Activated T-cell treated with anti-CD3 and anti-CD28 coated beads, Interleukin-2, amount 50 U/mL, for 24 hours (primary cell): ENCODE results near the gene PIGM.

Experiments
- DNase-seq: peaks from one replicate; pipeline ENCODE4 v3.0.0-alpha.2; 2020
- H3K27ac Mint-ChIP-seq: 2 replicates; pipeline ENCODE4 v1.8.0; 2020; ENCODE audit warnings: mild to moderate bottlenecking, mixed read lengths
- H3K27me3 Mint-ChIP-seq: 2 replicates; pipeline ENCODE4 v1.8.0; 2020; ENCODE audit warnings: mixed read lengths
- H3K36me3 Mint-ChIP-seq: 2 replicates; pipeline ENCODE4 v1.8.0; 2020; ENCODE audit warnings: low read depth, mixed read lengths
- H3K4me1 Mint-ChIP-seq: 2 replicates; pipeline ENCODE4 v1.8.0; 2020; ENCODE audit warnings: low read depth, mixed read lengths
- H3K4me3 Mint-ChIP-seq: 2 replicates; pipeline ENCODE4 v1.8.0; 2020; ENCODE audit warnings: mild to moderate bottlenecking, moderate library complexity, mixed read lengths
- H3K9me3 Mint-ChIP-seq: 2 replicates; pipeline ENCODE4 v1.8.0; 2020; ENCODE audit warnings: mixed read lengths

Gene PIGM

DNA sequence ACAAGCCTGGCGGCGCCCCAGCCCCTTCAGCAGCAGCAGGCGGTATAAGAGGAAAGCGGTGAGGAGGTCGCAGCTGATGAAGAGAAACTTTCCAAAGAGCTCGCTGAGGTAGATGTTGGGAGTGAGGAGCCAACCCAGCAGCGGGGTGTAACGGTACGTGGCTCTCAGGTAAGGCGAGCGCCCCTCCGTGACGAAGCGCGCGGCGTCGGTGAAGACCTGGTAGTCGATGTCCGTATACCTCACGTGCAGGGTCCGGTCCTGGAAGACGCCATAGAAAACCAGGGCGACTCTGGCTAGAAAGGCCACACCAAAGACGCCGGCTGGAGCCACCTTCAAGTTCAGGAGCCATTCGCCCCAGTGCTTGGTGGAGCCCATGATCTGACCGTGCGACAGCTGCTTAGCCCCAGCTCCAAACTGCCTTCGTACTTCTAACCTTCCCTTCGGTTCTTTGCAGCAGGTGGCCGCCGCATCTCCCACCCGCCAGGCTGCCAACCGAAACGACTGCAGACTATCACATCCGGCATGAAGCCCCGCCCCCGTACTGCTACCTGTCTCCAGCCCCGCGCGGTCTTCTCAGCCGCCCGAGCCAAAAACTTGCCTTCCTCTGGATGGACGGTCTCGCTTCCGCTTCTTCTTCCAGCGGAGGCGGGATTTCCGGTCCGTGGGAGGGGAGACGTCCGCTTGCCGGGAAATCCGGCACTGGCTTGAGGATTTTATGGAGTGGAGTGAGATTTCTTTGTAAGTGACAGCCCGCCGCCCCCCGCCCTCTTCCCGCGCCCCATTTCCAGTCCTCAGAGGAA, at the start of gene PIGM:
Gene PIGM, minus strand, starts transcription at position 626 of the 800 bp plus-strand sequence. Its CDS starts 251 bp downstream, at position 375.
- Mint-ChIP-seq H3K27me3 (no peaks in the 10 kb centered on the region), H3K4me1 (peaks cover 49% of the 10 kb centered on the region), H3K4me3 (peak within 1 kb of the TSS; percentile 91), H3K36me3 (peaks cover 27% of the 10 kb centered on the region), H3K9me3 (no peaks in the 10 kb centered on the region), H3K27ac (peak within 1 kb of the TSS; percentile 95)
- peak; percentile 93 for DNase-seq

DNA sequence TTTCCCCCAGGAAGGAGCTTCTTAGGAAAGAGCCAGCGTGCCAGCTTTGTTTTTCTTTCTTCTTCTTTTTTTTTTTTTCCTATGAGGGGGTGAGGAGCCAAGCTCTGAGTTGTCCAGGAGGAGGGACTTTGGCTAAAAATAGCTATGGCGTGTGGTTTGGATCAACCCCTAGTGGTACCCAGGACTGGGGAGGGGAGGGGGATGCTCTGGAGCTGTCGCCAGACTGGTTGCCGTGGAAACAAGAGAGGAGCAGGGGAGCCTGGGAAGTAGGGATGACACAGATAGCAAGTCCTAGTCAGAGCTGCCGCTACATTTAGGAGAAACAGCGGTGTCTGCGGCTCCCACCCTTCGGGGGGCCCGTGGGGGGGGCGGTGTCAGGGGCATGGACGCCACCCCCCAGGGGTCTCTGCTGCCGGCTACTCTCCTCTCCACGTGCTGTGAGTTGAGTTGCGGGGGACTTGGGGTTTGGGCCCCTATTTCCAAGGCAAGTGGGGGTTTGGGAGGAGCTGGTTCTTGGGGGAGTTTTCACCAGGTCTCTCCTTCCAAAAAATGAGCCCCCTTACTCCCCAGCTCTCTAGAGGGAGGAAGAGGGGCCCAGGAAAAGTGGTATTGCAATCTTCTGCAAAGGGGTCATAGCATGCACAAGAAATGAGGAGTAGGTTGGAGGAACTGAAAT, 49.6 kb upstream of the PIGM start, which contains the start of gene KCNJ9:
Gene KCNJ9, plus strand, starts transcription at position 278 of the 676 bp plus-strand sequence. CDS start 2,493 bp downstream, outside the sequence.
- Mint-ChIP-seq H3K9me3 (no peaks in the 10 kb centered on the region), H3K36me3 (peaks cover 18% of the 10 kb centered on the region), H3K27me3 (peaks cover 59% of the 10 kb centered on the region), H3K4me1 (peaks cover 26% of the 10 kb centered on the region), H3K4me3 (no peak within 1 kb of the TSS), H3K27ac (no peak within 1 kb of the TSS)
- DNase-seq: no peak

DNA sequence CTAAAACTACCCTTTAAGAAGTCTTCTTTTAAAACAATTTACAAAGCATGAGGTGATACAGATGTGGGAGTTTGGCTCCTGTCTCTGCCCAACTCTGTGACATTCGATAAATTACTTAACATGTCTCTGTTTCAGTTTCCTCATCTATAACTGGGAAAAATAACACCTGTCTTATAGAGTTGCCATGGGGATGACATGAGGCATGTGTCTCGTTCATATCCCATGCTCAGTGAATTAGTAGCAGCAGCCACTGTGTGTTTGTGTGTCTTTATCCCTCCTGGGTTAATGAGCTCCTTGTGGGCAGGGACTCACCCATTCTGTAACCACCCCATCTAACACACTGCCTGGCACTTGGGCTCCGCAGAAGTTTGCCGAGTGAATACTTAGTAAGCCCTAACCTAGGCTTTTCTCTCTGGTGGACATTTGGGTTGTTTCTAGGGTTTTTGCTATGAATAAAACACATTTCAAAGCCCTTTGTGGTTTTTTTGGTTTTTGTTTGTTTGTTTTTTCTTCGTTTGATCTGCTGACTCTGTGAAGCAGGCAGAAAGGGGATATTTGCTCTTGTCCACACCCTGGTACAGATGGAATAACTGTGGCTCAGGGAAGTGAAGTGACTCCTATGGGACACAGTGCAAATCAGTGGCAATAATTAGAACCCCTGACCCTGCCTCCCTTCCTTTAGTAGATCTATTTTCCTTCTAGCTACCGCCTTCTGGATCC, 48.8 kb upstream of the PIGM start:
- H3K36me3 Mint-ChIP-seq: peaks cover 12% of the 10 kb centered on the region
- no peak for DNase-seq
- H3K27me3 Mint-ChIP-seq: peaks cover 67% of the 10 kb centered on the region
- H3K4me1 Mint-ChIP-seq: peaks cover 25% of the 10 kb centered on the region
- H3K27ac Mint-ChIP-seq: no peak overlapping the region
- no peaks in the 10 kb centered on the region for H3K9me3 Mint-ChIP-seq
- H3K4me3 Mint-ChIP-seq: no peak overlapping the region

DNA sequence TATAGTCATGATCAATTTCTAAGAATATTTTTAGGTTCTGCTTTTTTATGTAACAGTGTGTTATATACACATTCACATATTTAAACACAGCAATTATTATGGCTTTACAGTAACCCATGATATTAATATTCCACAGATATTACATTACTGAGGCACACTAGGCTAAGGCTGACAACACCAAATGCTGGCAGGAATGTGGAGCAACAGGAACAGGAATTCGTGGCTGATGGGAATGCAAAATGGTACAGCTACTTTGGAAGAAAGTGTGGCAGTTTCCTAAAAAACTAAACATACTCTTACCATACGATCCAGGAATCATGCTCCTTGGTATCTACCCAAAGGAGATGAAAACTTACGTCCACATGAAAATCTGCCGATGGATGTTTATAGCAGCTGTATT, 47.7 kb upstream of the PIGM start:
- no peaks in the 10 kb centered on the region for H3K9me3 Mint-ChIP-seq
- H3K4me3 Mint-ChIP-seq: no peak overlapping the region
- H3K27me3 Mint-ChIP-seq: peaks cover 78% of the 10 kb centered on the region
- H3K27ac Mint-ChIP-seq: no peak overlapping the region
- H3K4me1 Mint-ChIP-seq: peaks cover 21% of the 10 kb centered on the region
- peaks cover 3% of the 10 kb centered on the region for H3K36me3 Mint-ChIP-seq
- no peak for DNase-seq

DNA sequence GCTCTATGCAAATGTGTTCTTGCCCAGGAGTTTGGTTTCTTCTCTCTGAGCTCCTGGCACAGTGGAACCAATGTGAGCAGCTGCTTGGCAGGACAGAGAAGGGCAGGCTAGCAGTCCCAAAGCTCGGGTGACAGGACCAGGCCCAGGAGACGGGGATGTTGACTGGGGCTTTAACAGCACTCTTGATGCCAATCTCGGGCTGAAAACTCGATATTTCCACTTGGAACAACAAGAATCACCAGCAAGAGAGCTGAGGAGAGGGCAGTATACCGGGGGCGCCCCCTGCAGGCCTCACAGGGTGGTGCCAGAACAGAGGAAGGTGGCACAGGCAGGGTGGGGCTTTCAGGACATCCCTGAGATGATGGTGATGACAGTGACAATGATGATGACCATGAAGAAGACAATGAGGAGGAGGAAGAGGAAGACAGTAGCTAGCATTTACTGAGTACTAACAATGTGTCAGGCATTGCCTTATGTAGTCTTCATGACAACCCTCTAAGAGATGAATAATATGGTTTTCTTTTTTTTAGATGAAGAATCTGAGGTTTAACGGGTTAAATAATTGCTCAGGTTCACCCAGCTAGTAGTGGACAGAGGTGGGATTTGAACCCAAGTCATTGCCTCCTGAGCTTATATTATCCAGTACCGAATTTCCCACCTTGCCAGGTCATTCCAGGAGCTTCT, 46.9 kb upstream of the PIGM start:
- peaks cover 15% of the 10 kb centered on the region for H3K4me1 Mint-ChIP-seq
- no peaks in the 10 kb centered on the region for H3K9me3 Mint-ChIP-seq
- no peak overlapping the region for H3K4me3 Mint-ChIP-seq
- H3K27me3 Mint-ChIP-seq: peaks cover 80% of the 10 kb centered on the region
- H3K36me3 Mint-ChIP-seq: no peaks in the 10 kb centered on the region
- H3K27ac Mint-ChIP-seq: no peak overlapping the region
- DNase-seq: peak; percentile 75

DNA sequence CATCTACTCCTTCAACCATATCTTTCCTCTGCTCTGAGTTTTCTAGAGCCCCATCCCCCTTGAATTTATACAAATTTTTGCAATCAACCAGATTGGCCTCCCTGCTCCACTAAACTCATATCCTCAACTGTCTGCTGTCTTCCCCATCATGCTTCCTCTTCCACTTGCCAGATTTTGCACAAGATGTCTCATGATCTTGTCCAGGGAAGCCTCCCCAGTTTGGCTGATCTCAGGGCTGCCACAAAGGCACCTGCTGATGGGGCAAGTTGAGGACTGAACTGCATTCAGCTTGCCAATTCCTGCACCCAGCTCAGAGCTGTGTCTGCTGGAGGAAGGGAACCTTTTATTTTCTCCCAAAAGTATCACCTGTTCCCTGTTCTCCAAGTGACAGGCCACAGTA, 45.7 kb upstream of the PIGM start:
- Mint-ChIP-seq H3K27me3 (peaks cover 84% of the 10 kb centered on the region), H3K4me1 (peaks cover 15% of the 10 kb centered on the region), H3K4me3 (no peak overlapping the region), H3K27ac (no peak overlapping the region), H3K9me3 (no peaks in the 10 kb centered on the region), H3K36me3 (no peaks in the 10 kb centered on the region)
- no peak for DNase-seq

DNA sequence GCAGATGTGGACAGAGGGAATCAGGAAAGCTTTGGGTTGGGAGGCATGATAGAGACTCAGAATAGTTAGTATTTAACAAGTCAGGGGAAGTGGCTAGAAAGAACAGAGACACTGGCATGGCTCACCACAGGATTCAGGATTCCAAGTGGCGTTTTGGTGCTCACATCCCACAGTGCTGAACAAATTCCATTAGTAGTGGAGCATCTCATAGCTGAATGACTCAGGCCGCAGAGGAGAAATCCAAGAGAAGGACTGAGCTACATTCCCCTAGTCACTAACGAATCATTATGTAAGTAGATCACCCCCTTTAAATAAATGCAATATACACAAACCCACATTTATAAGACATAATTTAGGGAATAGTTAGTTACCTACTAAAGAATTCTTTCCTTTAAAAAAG, 44.5 kb upstream of the PIGM start:
- Mint-ChIP-seq H3K27ac (no peak overlapping the region), H3K4me3 (no peak overlapping the region), H3K27me3 (peaks cover 81% of the 10 kb centered on the region), H3K36me3 (no peaks in the 10 kb centered on the region), H3K4me1 (peaks cover 21% of the 10 kb centered on the region), H3K9me3 (no peaks in the 10 kb centered on the region)
- no peak for DNase-seq

DNA sequence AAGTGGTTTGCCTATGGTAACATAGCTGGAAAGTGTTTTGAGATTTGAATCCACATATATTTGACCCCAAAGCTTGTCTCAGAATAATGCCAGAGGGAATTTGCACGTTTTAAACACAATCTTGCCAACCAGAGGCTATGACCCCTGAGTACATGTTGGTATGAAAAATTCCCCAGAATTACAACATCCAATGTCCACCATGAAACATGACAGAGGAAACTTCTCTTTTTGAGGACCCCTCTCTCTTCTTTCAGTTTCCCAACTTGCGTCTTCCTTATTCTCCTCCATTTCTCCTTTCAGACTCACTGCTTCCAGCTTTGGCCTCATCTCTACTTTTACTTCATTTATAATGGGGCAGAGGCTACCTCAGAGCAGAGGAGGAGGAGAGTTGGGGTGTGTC, 44.0 kb upstream of the PIGM start:
- Mint-ChIP-seq H3K4me3 (no peak overlapping the region), H3K4me1 (peaks cover 16% of the 10 kb centered on the region), H3K27me3 (peaks cover 78% of the 10 kb centered on the region), H3K27ac (no peak overlapping the region), H3K36me3 (no peaks in the 10 kb centered on the region), H3K9me3 (no peaks in the 10 kb centered on the region)
- DNase-seq: no peak

DNA sequence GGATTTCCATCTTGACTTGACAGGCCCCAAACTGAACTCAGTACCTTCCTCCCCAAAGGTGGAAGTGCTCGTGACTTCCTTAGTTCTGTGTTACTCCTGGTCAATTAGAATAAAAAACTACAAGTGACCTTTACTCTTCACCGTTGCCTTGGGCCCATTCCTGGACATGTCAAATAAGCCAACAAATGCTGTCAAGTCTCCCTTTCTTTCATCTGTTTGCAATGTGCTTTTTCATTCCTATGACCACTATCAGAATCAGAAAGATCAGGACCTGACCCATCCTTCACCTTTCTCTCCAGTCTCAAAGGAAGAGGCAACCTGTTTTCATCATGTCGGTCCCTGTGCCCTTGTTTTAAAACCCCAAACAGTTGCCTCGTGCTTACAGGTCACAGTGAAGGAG, 43.1 kb upstream of the PIGM start:
- Mint-ChIP-seq H3K4me1 (peaks cover 13% of the 10 kb centered on the region), H3K4me3 (no peak overlapping the region), H3K36me3 (no peaks in the 10 kb centered on the region), H3K27me3 (peaks cover 75% of the 10 kb centered on the region), H3K27ac (no peak overlapping the region), H3K9me3 (no peaks in the 10 kb centered on the region)
- no peak for DNase-seq

DNA sequence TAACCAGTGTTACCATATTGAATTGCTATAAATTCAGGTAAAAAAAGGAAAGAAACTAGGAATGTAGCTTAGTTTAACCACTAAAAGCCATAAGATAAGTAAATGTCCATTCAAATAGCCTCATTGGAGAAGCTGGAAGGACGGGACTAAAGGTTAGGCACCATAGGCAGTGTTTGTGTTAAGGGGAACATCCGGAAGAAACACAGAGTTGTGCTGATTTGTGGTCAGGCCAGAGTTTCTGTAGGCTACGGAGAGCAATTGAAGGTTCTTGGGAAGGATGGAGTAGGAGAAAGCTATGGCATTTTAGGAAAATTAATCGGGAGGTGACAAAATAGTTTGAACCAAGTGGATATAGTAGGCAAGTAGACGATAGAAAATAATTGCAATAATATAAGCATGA, 39.5 kb upstream of the PIGM start:
- no peak overlapping the region for H3K4me3 Mint-ChIP-seq

DNA sequence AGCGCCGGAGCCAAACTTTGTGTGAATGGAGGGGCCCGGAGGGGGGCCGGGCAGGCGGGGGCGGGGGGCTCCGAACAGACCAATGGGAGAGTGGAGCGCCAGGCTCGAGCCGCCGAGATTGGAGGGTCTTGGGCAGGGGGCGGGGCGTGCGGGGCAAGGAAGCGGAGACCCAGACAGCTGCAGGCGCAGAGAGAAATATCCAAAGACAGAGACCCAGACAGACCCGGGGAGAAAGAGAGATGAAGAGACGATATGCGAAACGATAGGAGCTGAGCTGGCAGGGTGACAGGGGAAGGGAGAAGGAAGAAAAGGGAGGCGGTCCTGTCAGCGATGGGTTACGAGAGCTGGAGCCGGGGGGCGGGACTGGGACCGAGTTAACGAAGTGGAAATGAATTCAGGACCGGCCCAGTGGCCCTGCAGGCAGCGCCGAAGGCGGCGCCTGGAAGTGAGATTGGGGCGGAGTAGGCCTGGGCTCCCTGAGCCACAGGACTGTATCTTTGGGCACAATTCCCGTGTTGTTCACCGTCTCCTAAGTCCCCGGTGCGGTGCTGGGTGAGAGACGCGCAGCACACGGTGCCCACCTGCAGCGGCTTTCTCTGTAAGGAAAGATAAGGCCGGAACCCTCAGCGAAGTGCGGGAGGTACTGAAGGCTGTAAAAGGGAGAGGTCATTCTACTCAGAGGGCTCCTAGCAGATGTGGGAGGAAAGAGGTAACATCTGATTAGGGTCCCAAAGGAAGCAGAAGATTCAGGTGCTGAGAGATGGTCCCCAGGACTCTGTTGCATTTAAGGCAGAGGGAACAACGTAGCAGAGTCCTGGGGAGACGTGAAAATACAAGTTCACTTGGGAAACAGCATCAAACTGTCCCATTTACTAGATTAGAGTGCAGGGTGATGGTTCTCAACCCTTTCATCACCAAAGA, 38.7 kb upstream of the PIGM start:
- Mint-ChIP-seq H3K9me3 (no peaks in the 10 kb centered on the region), H3K27me3 (peaks cover 57% of the 10 kb centered on the region), H3K4me3 (peak overlapping the region; percentile 81), H3K4me1 (peaks cover 15% of the 10 kb centered on the region), H3K27ac (no peak overlapping the region), H3K36me3 (no peaks in the 10 kb centered on the region)
- DNase-seq: peak; percentile 78

More for the DNA sequence above, 39.5 kb upstream of the PIGM start:
- Mint-ChIP-seq H3K27ac (no peak overlapping the region), H3K4me1 (peaks cover 15% of the 10 kb centered on the region), H3K9me3 (no peaks in the 10 kb centered on the region), H3K27me3 (peaks cover 64% of the 10 kb centered on the region), H3K36me3 (no peaks in the 10 kb centered on the region)
- DNase-seq: no peak

DNA sequence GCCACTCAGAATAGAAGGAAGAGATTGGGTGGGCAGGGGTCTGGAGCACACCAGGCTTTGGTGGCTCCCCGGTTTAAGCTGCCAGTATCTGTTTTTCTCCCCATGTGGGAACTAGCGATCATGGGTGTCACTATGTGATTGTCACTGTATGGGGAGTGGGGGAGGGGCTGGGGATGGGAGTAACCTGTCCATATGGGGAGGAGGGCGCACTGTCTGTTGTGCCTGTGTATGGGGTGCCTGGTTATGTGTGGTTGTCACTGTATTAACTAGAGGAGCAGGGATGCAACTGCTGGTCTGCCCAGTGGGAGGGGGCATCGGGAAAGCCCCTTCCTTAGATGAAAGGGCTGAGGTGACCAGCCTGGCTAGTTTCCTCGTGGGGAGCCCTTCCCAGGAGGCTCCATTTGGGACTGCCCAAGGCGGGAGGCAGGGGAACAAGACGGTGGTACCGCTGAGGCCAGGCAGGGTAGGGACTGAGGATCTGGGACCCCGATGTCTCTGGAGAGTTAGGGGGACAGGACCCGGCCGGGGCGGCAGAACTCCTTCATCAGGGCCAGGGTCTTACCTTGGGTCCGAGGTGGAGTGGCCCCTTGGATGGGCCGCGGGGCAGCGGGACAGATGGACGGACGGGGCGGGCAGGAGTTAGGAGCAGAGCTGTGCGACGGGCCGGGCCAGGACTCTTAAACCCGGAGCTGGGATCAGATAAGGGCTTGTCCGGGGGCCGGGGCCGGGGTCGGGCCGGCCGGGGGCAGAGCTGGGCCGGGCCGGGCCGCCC, 37.9 kb upstream of the PIGM start, which contains the start of gene KCNJ10:
Gene KCNJ10, minus strand, starts transcription at position 701 of the 772 bp plus-strand sequence. CDS start 27,628 bp downstream, outside the sequence.
- Mint-ChIP-seq H3K36me3 (no peaks in the 10 kb centered on the region), H3K4me3 (peak within 1 kb of the TSS; percentile 81), H3K9me3 (no peaks in the 10 kb centered on the region), H3K4me1 (peaks cover 15% of the 10 kb centered on the region), H3K27ac (no peak within 1 kb of the TSS), H3K27me3 (peaks cover 48% of the 10 kb centered on the region)
- no peak for DNase-seq

DNA sequence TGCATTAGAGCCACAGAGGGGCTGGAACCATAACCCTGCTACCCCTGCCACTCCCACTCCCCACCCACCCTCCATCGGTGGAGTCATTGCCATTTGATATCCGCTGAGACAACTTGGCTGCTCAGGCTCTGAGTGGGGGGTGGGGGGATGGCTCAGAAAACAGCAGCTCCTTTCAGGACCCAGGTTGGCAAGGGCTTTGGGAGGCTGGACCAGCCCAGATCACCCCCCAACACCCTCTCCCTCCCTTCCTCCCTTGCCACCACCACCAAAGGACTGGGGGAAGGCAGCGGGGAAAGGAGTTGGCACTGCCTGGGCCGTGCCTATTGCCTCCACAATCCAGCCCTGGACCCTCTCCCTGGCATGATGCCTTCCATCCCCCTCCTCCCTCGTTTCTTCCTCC, 36.4 kb upstream of the PIGM start:
- no peak for DNase-seq
- Mint-ChIP-seq H3K9me3 (no peaks in the 10 kb centered on the region), H3K4me3 (no peak overlapping the region), H3K27me3 (peaks cover 40% of the 10 kb centered on the region), H3K4me1 (peaks cover 15% of the 10 kb centered on the region), H3K27ac (no peak overlapping the region), H3K36me3 (no peaks in the 10 kb centered on the region)
